Measurements from ENCODE around the gene NEK8.

The NEK8 gene

GRCh38 chr17:28707339-28707720 lies 21.3 kb upstream of the NEK8 start (continued):
- TF ChIP-seq, protein P1, sequence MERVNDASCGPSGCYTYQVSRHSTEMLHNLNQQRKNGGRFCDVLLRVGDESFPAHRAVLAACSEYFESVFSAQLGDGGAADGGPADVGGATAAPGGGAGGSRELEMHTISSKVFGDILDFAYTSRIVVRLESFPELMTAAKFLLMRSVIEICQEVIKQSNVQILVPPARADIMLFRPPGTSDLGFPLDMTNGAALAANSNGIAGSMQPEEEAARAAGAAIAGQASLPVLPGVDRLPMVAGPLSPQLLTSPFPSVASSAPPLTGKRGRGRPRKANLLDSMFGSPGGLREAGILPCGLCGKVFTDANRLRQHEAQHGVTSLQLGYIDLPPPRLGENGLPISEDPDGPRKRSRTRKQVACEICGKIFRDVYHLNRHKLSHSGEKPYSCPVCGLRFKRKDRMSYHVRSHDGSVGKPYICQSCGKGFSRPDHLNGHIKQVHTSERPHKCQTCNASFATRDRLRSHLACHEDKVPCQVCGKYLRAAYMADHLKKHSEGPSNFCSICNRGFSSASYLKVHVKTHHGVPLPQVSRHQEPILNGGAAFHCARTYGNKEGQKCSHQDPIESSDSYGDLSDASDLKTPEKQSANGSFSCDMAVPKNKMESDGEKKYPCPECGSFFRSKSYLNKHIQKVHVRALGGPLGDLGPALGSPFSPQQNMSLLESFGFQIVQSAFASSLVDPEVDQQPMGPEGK (CRISPR knock-in tag; IDR thresholded peaks at IDR 0.05; ENCODE audit: borderline replicate concordance): no peak
- TF ChIP-seq ZFP3 (CRISPR knock-in tag; IDR thresholded peaks at IDR 0.05) (no peak), ZFP30 (CRISPR knock-in tag; IDR thresholded peaks at IDR 0.05) (no peak), BACH2 (CRISPR knock-in tag; IDR thresholded peaks at IDR 0.05; ENCODE audit: borderline replicate concordance) (no peak), POU6F1 (CRISPR knock-in tag; IDR thresholded peaks at IDR 0.05; ENCODE audit: borderline replicate concordance, low read depth) (no peak)

- peak; percentile 33; the same call in 1 of the 2 replicates for TF ChIP-seq TSHZ2 (CRISPR knock-in tag; IDR thresholded peaks at IDR 0.05)
- TF ChIP-seq ZC3H10 (CRISPR knock-in tag; IDR thresholded peaks at IDR 0.05): no peak
- peak; percentile 96 for ATAC-seq
Observed at GRCh38 chr17:28710861-28711722, 17.5 kb upstream of the NEK8 start.

GRCh38 chr17:28711723-28712031 lies 16.9 kb upstream of the NEK8 start, which contains the start of gene PROCA1:
Gene PROCA1 (minus strand): TSS chr17:28711888. CDS start chr17:28711660, 228 bp downstream.
- TF ChIP-seq TCF4 (CRISPR knock-in tag; IDR thresholded peaks at IDR 0.05; ENCODE audit: borderline replicate concordance) (no peak), OSR1 (CRISPR knock-in tag; IDR thresholded peaks at IDR 0.05) (no peak), GLIS3 (CRISPR knock-in tag; IDR thresholded peaks at IDR 0.05) (no peak), TSHZ2 (CRISPR knock-in tag; IDR thresholded peaks at IDR 0.05) (no peak), CSDC2 (CRISPR knock-in tag; IDR thresholded peaks at IDR 0.05) (no peak), SNAI2 (CRISPR knock-in tag; IDR thresholded peaks at IDR 0.05) (no peak), BACH2 (CRISPR knock-in tag; IDR thresholded peaks at IDR 0.05; ENCODE audit: borderline replicate concordance) (no peak), PPARA (CRISPR knock-in tag; IDR thresholded peaks at IDR 0.05; ENCODE audit: borderline replicate concordance) (no peak), ZNF70 (CRISPR knock-in tag; IDR thresholded peaks at IDR 0.05) (no peak), RARB (CRISPR knock-in tag; IDR thresholded peaks at IDR 0.05) (no peak), ZFP3 (CRISPR knock-in tag; IDR thresholded peaks at IDR 0.05) (no peak), ESRRG (CRISPR knock-in tag; IDR thresholded peaks at IDR 0.05) (no peak), ZNF8 (CRISPR knock-in tag; IDR thresholded peaks at IDR 0.05) (no peak), ZC3H10 (CRISPR knock-in tag; IDR thresholded peaks at IDR 0.05) (no peak), ARNTL (CRISPR knock-in tag; IDR thresholded peaks at IDR 0.05; ENCODE audit: borderline replicate concordance, low read depth) (no peak)
- TF ChIP-seq, protein P1 (CRISPR knock-in tag; IDR thresholded peaks at IDR 0.05; ENCODE audit: borderline replicate concordance): no peak
- TF ChIP-seq, protein P2, sequence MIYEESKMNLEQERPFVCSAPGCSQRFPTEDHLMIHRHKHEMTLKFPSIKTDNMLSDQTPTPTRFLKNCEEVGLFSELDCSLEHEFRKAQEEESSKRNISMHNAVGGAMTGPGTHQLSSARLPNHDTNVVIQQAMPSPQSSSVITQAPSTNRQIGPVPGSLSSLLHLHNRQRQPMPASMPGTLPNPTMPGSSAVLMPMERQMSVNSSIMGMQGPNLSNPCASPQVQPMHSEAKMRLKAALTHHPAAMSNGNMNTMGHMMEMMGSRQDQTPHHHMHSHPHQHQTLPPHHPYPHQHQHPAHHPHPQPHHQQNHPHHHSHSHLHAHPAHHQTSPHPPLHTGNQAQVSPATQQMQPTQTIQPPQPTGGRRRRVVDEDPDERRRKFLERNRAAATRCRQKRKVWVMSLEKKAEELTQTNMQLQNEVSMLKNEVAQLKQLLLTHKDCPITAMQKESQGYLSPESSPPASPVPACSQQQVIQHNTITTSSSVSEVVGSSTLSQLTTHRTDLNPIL (CRISPR knock-in tag; IDR thresholded peaks at IDR 0.05; ENCODE audit: low read depth): no peak
- ATAC-seq: no peak
